SK-N-SH (cell line): ENCODE data around the gene FCHSD2. TPM values are rescaled to one million over a fixed set of nuclear protein-coding genes. Genes with fewer than 3 reads are reported as not detected.

ENCODE experiments used
- CTCF ChIA-PET: fragments of 300-600, 350-600 bp; formaldehyde crosslinking; extraction: SDS; loops from one replicate; lab custom pipeline; 2021; lab: Yijun Ruan, JAX
- POLR2A ChIA-PET: fragments of 350-600 bp; sonication (Branson Sonifier 250); formaldehyde crosslinking; extraction: SDS; loops from one replicate; lab custom pipeline; 2020; ENCODE audit warnings: antibody characterized with exemption, inconsistent platforms; lab: Yijun Ruan, JAX
- DNase-seq: peaks from one replicate; pipeline ENCODE4 v3.0.0; 2012
- H2AFZ ChIP-seq: fragments of 200-600 bp; sonication (generic); 2 replicates; pipeline ENCODE4 v1.8.1; 2016; ENCODE audit warnings: antibody characterized with exemption, mild to moderate bottlenecking, low read depth
- H3F3A ChIP-seq: fragments of 200-600 bp; sonication (generic); replicated peaks from 2 replicates; pipeline ENCODE3; 2016; ENCODE audit warnings: antibody characterized with exemption, mild to moderate bottlenecking; ENCODE audit not compliant: insufficient read depth
- H3K27ac ChIP-seq, 2 experiments: fragments of 200-500 bp in 1 of 2; fragments of 200-600 bp in 1 of 2; sonication (Bioruptor generic) in 1 of 2; sonication (generic), shearing (Covaris generic) in 1 of 2; 2 replicates each; pipeline versions ENCODE4 v1.5.1 to v1.6.1; 2014 to 2016; ENCODE audit warnings: low read depth in 2 of 2, inconsistent platforms in 1 of 2, low read length in 1 of 2, mild to moderate bottlenecking in 1 of 2, mixed read lengths in 1 of 2
- H3K27me3 ChIP-seq: fragments of 200-600 bp; sonication (generic), shearing (Covaris generic); 2 replicates; pipeline ENCODE4 v1.6.1; 2016; ENCODE audit warnings: mixed run types; ENCODE audit not compliant: insufficient read depth
- H3K36me3 ChIP-seq, 2 experiments: fragments of 200-500 bp in 1 of 2; fragments of 200-600 bp in 1 of 2; sonication (Bioruptor generic) in 1 of 2; sonication (generic) in 1 of 2; replicated peaks in 1 of 2; 2 replicates each; pipeline versions ENCODE3 to v1.5.1; 2014 to 2016; ENCODE audit warnings: low read length in 1 of 2, mild to moderate bottlenecking in 1 of 2; ENCODE audit not compliant: insufficient read depth in 2 of 2, control insufficient read depth in 1 of 2
- H3K4me1 ChIP-seq, 2 experiments: fragments of 200-500 bp in 1 of 2; fragments of 200-600 bp in 1 of 2; sonication (Bioruptor generic) in 1 of 2; sonication (generic), shearing (Covaris generic) in 1 of 2; 2 replicates each; pipeline versions ENCODE4 v1.5.1 to v1.6.1; 2014 to 2016; ENCODE audit warnings: low read depth in 1 of 2, low read length in 1 of 2, mixed run types in 1 of 2; ENCODE audit not compliant: insufficient read depth in 2 of 2, control insufficient read depth in 1 of 2
- H3K4me2 ChIP-seq: fragments of 200-600 bp; sonication (generic), shearing (Covaris generic); 2 replicates; pipeline ENCODE4 v1.6.1; 2017; ENCODE audit warnings: mixed run types
- H3K4me3 ChIP-seq, 2 experiments: fragments of 200-500 bp in 1 of 2; fragments of 200-600 bp in 1 of 2; sonication (Bioruptor generic) in 1 of 2; sonication (generic), shearing (Covaris generic) in 1 of 2; 2 replicates each; pipeline versions ENCODE4 v1.5.1 to v1.8.1; 2014 to 2016; ENCODE audit warnings: low read depth in 2 of 2, inconsistent platforms in 1 of 2, low read length in 1 of 2, mild to moderate bottlenecking in 1 of 2, mixed read lengths in 1 of 2, moderate library complexity in 1 of 2
- H3K79me2 ChIP-seq: fragments of 200-600 bp; sonication (generic); 2 replicates; pipeline ENCODE4 v1.8.1; 2017; ENCODE audit warnings: mild to moderate bottlenecking; ENCODE audit not compliant: insufficient read depth
- H3K9ac ChIP-seq: fragments of 200-600 bp; sonication (generic); 2 replicates; pipeline ENCODE4 v1.6.1; 2017; ENCODE audit warnings: mixed run types
- H3K9me2 ChIP-seq: fragments of 200-600 bp; sonication (generic); 2 replicates; pipeline ENCODE4 v1.6.1; 2017; ENCODE audit warnings: mixed run types
- H3K9me3 ChIP-seq: fragments of 200-600 bp; sonication (generic); 2 replicates; pipeline ENCODE4 v1.6.1; 2017; ENCODE audit warnings: mixed run types, mild to moderate bottlenecking, moderate library complexity
- H4K20me1 ChIP-seq: fragments of 200-600 bp; sonication (generic); 2 replicates; pipeline ENCODE4 v1.6.1; 2017; ENCODE audit warnings: mild to moderate bottlenecking, mixed run types; ENCODE audit not compliant: insufficient read depth
- FOXJ3 ChIP-seq: sonication (generic); formaldehyde crosslinking; IDR thresholded peaks from 2 replicates; pipeline ENCODE4 v1.5.1; 2020; ENCODE audit warnings: mild to moderate bottlenecking, missing genetic modification reagents
- FOXM1 ChIP-seq: IDR thresholded peaks from 2 replicates; pipeline ENCODE4 v1.4.0; 2012; ENCODE audit warnings: low read depth, mild to moderate bottlenecking
- MXI1 ChIP-seq: IDR thresholded peaks from 2 replicates; pipeline ENCODE4 v1.6.1; 2012; ENCODE audit warnings: mild to moderate bottlenecking, low read depth, low read length, improper control_type of control experiment
- NFIC ChIP-seq: IDR thresholded peaks from 2 replicates; pipeline ENCODE4 v1.4.0; 2012; ENCODE audit warnings: borderline replicate concordance
- NRF1 ChIP-seq: IDR thresholded peaks from 2 replicates; pipeline ENCODE4 v1.6.1; 2012; ENCODE audit warnings: low read depth, mild to moderate bottlenecking, low read length
- RAD21 ChIP-seq: IDR thresholded peaks from 2 replicates; pipeline ENCODE4 v1.6.1; 2012; ENCODE audit warnings: mild to moderate bottlenecking, low read length
- RCOR1 ChIP-seq: fragments of 150-350 bp; IDR thresholded peaks from 2 replicates; pipeline ENCODE4 v1.6.1; 2017; ENCODE audit warnings: antibody characterized with exemption, low read length
- RFX5 ChIP-seq: IDR thresholded peaks from 2 replicates; pipeline ENCODE4 v1.6.1; 2012; ENCODE audit warnings: mild to moderate bottlenecking, improper control_type of control experiment, low read length
- RXRA ChIP-seq: IDR thresholded peaks from 2 replicates; pipeline ENCODE4 v1.4.0; 2012; ENCODE audit warnings: low read depth, mild to moderate bottlenecking, borderline replicate concordance
- SIN3A ChIP-seq: IDR thresholded peaks from 2 replicates; pipeline ENCODE4 v1.6.1; 2012; ENCODE audit warnings: low read depth, mild to moderate bottlenecking, low read length, moderate library complexity, borderline replicate concordance
- SMC3 ChIP-seq: IDR thresholded peaks from 2 replicates; pipeline ENCODE4 v1.6.1; 2012; ENCODE audit warnings: low read depth, low read length, improper control_type of control experiment
- TAF1 ChIP-seq: IDR thresholded peaks from 2 replicates; pipeline ENCODE4 v1.6.1; 2012; ENCODE audit warnings: low read depth, mild to moderate bottlenecking, low read length, moderate library complexity, borderline replicate concordance
- YY1 ChIP-seq: IDR thresholded peaks from 2 replicates; pipeline ENCODE4 v1.4.0; 2012; ENCODE audit warnings: low read depth, mild to moderate bottlenecking
- WGBS: methylation state at CpG from one replicate; pipeline ENCODE4 v1.1.6; 2017; ENCODE audit warnings: low lambda C conversion rate; 5-methylcytosine and 5-hydroxymethylcytosine counted together
- polyA plus RNA-seq, 3 experiments: library from polyadenylated mRNA; depleted of rRNA; stranded (reverse); fragments of >200 nt; gene quantifications; 2 replicates each; pipeline ENCODE4 v1.2.3, GENCODE V29; 2012
- TF ChIP-seq, protein P1 (sequence below): fragments of 200-600 bp; sonication (generic); IDR thresholded peaks from 2 replicates; pipeline ENCODE4 v1.6.1; 2017; ENCODE audit warnings: antibody characterized with exemption, mild to moderate bottlenecking, moderate library complexity
- TF ChIP-seq, protein P2 (sequence below): IDR thresholded peaks from 2 replicates; pipeline ENCODE4 v1.4.0; 2012; ENCODE audit warnings: low read depth
- TF ChIP-seq, protein P3 (sequence below): fragments of 150-350 bp; IDR thresholded peaks from 2 replicates; pipeline ENCODE4 v1.6.1; 2016; ENCODE audit warnings: mild to moderate bottlenecking, low read depth, low read length
- TF ChIP-seq, protein P4 (sequence below): IDR thresholded peaks from 2 replicates; pipeline ENCODE4 v1.6.1; 2012; ENCODE audit warnings: mild to moderate bottlenecking, low read depth, low read length, moderate library complexity

The FCHSD2 gene
- polyA plus RNA-seq, 1 of the 3 experiments (the other 2 are of a cell fraction) = 10.4 TPM

DNA sequence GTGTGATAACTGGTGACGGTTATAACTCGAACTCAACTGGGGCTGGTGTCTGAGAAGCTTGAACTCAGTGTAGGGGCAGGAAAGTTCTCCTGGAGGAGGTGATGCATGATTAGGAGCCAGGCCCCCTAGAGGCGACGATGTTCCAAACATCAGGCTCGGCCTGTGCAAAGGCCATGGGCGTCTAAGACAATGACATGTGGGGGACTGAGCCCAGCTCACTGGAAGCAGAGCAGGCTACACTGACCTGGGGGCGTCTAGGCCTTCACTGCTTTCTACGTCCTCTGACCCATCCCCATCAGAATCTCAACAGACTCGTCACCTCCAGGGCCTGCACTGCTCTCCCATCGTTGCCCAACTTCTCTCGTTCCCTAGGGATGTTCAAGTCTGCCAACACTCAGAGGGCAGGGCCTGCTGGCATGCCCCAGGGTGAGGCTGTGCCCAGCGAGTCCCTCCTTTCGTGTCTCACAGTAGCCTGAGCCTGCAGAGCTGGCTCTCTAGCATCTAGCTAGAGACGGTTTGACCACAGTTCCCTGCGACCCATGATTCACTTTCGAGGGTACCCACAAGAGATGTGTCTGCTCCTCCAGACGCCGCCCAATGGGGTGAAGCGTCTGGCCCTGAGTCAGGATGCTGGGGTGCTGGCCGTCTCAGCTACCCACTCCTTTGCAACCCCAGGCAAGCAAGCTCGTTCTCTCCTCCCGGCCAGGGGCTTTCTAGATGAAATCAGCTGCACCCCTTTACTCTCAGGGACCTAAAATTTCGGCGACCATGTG is 329.0 kb downstream of the FCHSD2 start:
- Histone ChIP-seq H3K9me3 (no peaks in the 10 kb centered on the region), H4K20me1 (no peaks in the 10 kb centered on the region), H3K4me1 (peaks cover 8 to 33% of the 10 kb centered on the region in 2 experiments; a peak in 2 of 4 replicates), H3K27ac (peak overlapping the region; percentile 91 to 96), H3F3A (no peaks in the 10 kb centered on the region), H3K27me3 (no peaks in the 10 kb centered on the region), H2AFZ (peak overlapping the region; percentile 89)
- peak; percentile 67 for DNase-seq
- 26% methylated on average over 12 of the region's 24 CpGs for WGBS
- POLR2A ChIA-PET = interaction anchor here (0.8 to 1.4 kb wide), 3 partner anchors 19 to 88 kb away, joined by 3 to 5 read pairs (median 5); partner anchors contain the start of gene STARD10
- CTCF ChIA-PET = interaction anchor here (0.5 to 5.4 kb wide), 15 partner anchors 9 to 487 kb away, joined by 3 to 33 read pairs (median 4); partner anchors contain the start of gene STARD10
- TF ChIP-seq, protein P1, sequence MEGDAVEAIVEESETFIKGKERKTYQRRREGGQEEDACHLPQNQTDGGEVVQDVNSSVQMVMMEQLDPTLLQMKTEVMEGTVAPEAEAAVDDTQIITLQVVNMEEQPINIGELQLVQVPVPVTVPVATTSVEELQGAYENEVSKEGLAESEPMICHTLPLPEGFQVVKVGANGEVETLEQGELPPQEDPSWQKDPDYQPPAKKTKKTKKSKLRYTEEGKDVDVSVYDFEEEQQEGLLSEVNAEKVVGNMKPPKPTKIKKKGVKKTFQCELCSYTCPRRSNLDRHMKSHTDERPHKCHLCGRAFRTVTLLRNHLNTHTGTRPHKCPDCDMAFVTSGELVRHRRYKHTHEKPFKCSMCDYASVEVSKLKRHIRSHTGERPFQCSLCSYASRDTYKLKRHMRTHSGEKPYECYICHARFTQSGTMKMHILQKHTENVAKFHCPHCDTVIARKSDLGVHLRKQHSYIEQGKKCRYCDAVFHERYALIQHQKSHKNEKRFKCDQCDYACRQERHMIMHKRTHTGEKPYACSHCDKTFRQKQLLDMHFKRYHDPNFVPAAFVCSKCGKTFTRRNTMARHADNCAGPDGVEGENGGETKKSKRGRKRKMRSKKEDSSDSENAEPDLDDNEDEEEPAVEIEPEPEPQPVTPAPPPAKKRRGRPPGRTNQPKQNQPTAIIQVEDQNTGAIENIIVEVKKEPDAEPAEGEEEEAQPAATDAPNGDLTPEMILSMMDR = peak; percentile 67
- no peak for TF ChIP-seq SMC3
- peak; percentile 24; the same call in 1 of the 2 replicates for TF ChIP-seq RAD21
- TF ChIP-seq MXI1 = peak; percentile 56; the same call in 1 of the 2 replicates
- 0 out of 2 replicates have a peak, but pooled peaks have one; percentile 8 for TF ChIP-seq TAF1
- no peak for TF ChIP-seq FOXJ3 (CRISPR knock-in tag)
- TF ChIP-seq, protein P2, sequence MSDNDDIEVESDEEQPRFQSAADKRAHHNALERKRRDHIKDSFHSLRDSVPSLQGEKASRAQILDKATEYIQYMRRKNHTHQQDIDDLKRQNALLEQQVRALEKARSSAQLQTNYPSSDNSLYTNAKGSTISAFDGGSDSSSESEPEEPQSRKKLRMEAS = 0 out of 2 replicates have a peak, but pooled peaks have one; percentile 25
- peak; percentile 36; the same call in 1 of the 2 replicates for TF ChIP-seq RCOR1
- no peak for TF ChIP-seq RFX5
- peak; percentile 57; the same call in 1 of the 2 replicates for TF ChIP-seq SIN3A
- no peak for TF ChIP-seq YY1
- TF ChIP-seq FOXM1 = no peak
- no peak for TF ChIP-seq NRF1
- TF ChIP-seq, all 33 proteins: peak for 7
- Histone ChIP-seq H3K36me3 (no peaks in the 10 kb centered on the region), H3K9ac (peak overlapping the region; percentile 97), H3K79me2 (peaks cover 25% of the 10 kb centered on the region; the same call in 1 of the 2 replicates), H3K4me2 (peak overlapping the region; percentile 97), H3K4me3 (peak overlapping the region; percentile 83 to 92), H3K9me2 (no peaks in the 10 kb centered on the region)

DNA sequence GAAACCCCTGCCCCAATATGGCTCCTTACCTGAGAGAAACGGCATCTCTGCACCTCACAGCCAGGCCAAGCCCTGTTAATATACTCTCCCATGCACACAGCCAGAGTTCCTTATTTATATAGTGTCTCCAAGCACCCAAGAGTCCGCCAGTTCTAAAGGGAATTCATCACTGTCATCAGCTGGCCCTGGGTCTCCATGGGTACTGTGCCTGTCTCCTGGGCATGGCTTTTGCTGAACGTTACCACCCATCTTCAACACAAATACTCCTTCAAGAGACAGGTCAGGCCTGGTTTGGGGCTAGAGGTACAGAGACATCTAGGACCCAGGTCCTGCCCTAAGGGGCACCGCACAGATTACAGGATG is 329.5 kb downstream of the FCHSD2 start:
- DNase-seq = no peak
- Histone ChIP-seq H3K27me3 (no peaks in the 10 kb centered on the region), H3F3A (no peaks in the 10 kb centered on the region), H2AFZ (0 out of 2 replicates have a peak overlapping the region, but pooled peaks have one; percentile 89), H3K9me3 (no peaks in the 10 kb centered on the region), H4K20me1 (no peaks in the 10 kb centered on the region), H3K4me3 (peak overlapping the region; percentile 83 to 92), H3K36me3 (no peaks in the 10 kb centered on the region), H3K9me2 (no peaks in the 10 kb centered on the region)
- TF ChIP-seq NFIC = no peak
- TF ChIP-seq, protein P3, sequence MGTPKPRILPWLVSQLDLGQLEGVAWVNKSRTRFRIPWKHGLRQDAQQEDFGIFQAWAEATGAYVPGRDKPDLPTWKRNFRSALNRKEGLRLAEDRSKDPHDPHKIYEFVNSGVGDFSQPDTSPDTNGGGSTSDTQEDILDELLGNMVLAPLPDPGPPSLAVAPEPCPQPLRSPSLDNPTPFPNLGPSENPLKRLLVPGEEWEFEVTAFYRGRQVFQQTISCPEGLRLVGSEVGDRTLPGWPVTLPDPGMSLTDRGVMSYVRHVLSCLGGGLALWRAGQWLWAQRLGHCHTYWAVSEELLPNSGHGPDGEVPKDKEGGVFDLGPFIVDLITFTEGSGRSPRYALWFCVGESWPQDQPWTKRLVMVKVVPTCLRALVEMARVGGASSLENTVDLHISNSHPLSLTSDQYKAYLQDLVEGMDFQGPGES = no peak
- TF ChIP-seq, protein P4, sequence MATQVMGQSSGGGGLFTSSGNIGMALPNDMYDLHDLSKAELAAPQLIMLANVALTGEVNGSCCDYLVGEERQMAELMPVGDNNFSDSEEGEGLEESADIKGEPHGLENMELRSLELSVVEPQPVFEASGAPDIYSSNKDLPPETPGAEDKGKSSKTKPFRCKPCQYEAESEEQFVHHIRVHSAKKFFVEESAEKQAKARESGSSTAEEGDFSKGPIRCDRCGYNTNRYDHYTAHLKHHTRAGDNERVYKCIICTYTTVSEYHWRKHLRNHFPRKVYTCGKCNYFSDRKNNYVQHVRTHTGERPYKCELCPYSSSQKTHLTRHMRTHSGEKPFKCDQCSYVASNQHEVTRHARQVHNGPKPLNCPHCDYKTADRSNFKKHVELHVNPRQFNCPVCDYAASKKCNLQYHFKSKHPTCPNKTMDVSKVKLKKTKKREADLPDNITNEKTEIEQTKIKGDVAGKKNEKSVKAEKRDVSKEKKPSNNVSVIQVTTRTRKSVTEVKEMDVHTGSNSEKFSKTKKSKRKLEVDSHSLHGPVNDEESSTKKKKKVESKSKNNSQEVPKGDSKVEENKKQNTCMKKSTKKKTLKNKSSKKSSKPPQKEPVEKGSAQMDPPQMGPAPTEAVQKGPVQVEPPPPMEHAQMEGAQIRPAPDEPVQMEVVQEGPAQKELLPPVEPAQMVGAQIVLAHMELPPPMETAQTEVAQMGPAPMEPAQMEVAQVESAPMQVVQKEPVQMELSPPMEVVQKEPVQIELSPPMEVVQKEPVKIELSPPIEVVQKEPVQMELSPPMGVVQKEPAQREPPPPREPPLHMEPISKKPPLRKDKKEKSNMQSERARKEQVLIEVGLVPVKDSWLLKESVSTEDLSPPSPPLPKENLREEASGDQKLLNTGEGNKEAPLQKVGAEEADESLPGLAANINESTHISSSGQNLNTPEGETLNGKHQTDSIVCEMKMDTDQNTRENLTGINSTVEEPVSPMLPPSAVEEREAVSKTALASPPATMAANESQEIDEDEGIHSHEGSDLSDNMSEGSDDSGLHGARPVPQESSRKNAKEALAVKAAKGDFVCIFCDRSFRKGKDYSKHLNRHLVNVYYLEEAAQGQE = no peak
- no peak for TF ChIP-seq RXRA
- TF ChIP-seq, all 33 proteins: peak for 0
- Histone ChIP-seq H3K79me2 (peaks cover 25% of the 10 kb centered on the region; the same call in 1 of the 2 replicates), H3K9ac (peak overlapping the region; percentile 10; the same call in 1 of the 2 replicates), H3K27ac (peak overlapping the region in 1 of 2 experiments; percentile 91; a peak in 1 of 4 replicates), H3K4me1 (peaks cover 8 to 33% of the 10 kb centered on the region in 2 experiments; a peak in 2 of 4 replicates), H3K4me2 (peak overlapping the region; percentile 97)
- ChIA-PET CTCF (interaction anchor here (0.5 to 5.4 kb wide), 9 partner anchors 10 to 255 kb away, joined by 3 to 33 read pairs (median 5); partner anchors contain the start of gene STARD10), POLR2A (interaction anchor here (0.8 to 1.4 kb wide), 2 partner anchors 19 to 31 kb away, joined by 3 to 5 read pairs; partner anchors contain the start of gene STARD10)
- WGBS = 55% methylated on average over 4 of the region's 4 CpGs
